HG02571 (cell line): Measurements from ENCODE around the gene DEPP1.
A peak's percentile ranks its signal among the peaks of the same experiment; 100 is the strongest.

Experiments
- ATAC-seq: cut with Tn5 transposase; IDR thresholded peaks from one replicate; pipeline ENCODE4 v1.9.1; 2021; ENCODE audit warnings: mild to moderate bottlenecking, moderate library complexity; ENCODE audit not compliant: unreplicated experiment

The DEPP1 gene

DNA sequence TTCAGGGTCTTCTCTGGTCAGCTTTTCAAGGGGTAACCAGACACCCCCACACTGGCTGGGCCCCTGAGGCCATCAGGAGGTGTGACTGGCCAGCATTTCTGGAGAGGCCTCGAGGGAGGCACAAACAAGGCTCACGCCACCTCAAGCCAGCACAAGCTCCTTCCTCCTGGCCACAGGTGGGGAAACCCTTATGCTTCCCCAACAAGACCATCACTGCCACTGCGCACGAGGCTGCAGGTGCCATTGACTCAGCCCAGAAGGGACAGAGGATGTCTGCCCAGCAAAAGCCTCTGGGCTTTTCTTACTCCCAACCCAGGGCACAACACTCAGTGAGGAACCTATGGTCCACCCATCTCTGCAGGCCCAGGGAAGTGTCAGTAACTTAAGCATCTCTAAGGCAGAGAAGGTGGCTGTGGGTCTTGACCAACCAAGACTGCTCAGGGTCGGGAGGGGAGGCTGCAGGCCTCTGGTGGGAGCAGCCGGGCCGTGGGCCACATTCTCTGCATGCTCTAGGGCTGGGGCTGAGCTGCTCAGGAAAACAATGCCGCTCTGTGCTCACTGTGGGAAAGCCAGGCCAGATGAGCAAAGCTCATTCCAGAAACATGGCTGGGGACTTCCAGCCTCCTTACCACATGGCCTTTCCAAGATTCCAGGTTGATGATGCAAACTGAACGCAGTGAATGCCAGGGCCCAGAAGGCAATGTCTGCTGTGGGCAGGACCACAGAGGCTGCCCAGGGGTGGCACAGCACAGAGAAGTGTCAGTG is 43.2 kb downstream of the DEPP1 start:
- no peak for ATAC-seq

DNA sequence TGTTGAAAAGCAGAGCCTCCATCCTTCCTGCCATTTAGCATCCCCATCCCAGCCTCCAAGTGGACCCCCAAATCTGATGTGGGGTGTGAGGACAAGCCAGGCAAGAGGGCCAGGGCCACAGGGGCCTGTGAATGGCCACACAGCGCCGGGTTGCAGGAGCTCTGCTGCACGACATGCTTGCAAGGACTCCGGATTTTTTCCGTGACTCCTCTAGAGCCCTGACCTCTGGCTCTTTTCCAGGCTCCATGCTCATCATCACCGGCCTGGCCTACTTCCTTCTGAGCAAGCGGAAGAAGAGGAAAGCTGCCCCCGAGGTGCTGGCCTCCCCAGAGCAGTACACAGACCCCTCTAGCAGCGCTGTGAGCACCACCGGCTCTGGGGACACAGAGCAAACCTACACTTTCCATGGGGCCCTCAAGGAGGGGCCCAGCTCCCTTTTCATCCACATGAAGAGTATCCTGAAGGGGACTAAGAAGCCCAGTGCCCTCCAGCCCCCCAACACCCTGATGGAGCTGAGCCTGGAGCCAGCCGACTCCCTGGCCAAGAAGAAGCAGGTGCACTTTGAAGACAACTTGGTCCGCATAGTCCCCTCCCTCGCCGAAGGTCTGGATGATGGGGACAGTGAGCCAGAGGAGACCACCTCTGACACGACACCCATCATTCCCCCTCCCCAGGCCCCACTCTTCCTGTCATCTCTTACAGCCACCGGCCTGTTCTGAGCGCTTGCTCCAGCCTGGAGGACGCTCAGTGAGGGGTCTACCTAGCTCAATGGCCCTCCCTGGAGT is 44.0 kb downstream of the DEPP1 start:
- ATAC-seq, result no peak

DNA sequence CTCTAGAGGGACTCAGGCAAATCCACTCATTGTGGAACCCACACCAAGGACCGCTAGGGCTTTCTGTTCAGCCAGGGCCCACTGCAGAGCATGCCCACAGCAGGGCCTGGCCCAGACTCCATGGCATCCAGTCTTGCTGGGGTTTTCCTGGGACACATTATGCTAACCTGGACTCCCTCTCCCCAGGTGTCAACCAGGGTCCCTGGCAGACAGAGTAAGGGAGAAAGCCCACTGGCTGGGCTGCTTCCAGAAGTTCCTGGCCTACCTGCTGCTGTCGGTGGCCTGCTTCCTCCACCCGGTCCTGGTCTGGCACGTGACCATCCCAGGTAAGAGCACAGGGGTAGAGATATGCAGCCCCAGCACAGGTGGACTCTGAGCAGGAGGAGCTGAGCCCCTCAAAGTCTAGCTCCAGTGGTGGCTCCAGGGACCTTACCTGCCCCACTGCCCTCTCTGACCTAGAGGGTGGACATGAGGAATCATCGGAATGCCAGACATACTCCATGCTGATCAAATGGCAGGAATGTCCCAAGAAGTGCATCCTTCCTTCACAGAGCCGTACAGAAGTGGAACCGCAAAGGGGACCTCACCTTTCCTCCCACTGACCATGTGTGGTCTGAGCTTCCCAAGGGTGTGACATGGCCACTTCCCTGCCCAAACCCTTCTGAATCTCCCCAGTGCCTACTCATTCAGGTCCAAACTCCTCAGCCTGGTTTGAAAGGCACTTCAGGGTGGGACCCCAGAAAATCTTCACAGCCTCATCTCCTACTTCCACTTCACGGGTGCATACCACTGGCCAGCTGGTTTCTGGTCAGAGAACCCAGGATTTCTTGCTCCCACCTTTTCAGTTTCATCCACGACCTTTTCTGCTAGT is 44.9 kb downstream of the DEPP1 start:
- ATAC-seq, result no peak

DNA sequence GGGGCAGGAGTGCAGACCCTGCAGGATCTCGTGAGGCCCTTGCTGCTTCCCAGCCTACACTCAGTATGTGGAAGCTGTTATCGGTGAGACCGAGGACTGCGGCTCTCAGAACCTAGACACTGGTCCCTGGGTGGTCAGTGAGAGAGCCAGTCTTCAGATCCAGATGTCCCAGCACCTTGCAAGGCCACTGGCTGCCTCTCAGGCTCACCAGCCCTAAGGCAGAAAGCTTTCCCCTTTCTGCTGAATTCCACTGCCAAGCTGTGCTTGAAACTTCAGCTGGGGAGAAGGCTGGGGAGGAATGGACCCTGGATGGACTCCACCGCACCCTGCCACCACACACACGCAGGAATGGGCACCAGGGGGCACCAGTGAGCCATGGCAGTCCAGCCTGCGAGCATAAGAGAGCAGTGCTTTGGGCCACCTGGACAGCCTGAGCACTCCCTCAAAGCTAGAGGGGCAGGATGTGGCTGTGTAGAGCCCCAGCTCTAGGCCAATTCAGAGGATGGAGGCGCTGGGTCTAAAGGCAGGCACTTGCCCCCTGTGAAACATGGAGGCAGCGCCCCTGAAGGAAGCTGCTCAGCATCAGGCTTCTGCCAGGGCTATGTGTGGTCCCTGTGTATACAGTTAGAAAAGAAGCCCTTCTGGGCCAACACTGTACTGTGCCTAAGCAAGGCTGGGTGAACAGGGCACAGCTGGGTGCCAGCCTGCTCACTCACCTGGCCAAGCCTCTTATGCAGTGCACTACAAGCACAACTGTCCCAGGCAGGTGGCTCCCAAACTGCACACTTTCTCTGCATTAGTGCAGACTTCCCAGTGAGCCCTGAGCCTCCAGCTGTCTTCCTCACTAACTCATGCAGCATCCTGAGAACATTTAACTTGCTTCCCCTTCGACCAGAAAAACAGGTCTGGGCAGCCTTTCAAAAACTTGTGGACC is 45.8 kb downstream of the DEPP1 start:
- ATAC-seq, result peak; percentile 88

DNA sequence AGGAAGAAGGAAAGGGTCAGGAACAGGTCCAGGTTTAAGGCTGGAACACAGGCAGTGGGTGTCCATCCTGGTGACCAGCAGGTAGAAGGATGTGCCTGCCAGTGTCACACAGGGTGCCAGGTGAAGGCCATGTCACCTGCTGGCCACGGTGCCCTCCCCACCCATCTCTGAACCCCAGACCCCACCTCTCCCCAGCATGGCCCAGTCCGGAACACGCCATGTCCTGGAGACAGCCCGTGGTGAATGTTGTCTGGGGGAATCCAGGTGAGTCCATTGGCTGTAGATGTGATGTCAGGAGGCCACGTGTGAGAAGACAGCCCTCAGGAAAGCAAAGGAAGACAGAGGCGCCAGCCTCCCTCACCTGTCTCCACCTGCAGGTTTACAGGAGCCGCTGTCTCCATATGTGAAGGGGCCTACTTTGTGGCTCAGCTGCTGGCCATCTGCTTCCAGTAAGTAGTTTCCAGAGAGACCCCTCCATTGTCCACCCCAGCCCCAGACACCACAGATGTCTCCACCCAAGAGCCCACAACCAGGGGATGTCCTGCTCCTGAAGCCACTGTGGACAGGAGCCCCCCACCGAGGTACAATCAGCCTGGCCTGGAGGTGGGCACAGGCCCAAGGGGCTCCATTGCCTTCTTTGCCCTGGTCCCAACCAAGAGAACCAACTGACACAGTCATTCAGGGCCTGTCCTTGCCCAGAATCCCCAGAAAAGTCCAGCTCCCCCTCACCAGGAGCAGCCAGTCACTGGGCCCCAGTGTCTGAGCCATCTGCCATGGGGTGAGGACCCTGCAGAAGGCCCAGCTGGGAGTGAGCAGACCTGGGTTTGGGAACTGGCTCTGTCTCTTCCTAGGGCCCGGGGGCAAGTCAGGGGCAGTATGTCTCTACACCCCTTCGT is 46.7 kb downstream of the DEPP1 start:
- ATAC-seq, result no peak

DNA sequence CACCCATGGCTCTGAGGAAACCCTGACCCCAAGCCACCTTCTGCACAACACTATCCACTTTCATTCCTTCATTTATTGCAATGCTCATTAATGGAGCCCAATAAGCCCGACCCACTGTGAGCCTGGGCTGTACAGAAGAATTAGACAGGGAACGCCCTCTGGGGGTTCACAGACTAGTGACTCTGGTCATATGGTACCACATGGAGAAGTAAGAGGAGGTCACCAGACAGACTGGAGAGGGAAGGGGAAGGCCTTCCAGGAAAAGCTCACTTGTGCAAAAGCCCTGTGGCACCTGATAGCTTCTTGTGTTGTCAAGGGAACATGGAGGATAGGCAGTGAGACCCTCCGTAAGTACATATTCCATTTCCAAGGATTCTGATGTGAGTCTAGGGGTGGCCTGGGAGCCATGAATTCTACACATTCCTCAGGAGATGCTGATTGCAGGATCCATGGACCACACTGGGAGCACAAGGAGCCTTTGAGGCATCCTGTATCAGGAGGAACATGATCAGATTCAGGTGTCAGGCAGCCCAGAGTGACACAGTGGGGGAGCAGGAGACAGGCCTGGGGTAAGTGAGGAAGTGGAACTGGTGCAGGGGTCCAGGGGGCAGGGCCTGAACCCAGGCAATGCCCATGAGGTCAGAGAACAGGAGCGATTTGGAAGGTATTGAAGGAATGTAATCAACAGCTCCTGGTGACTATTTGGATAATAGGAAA is 47.5 kb downstream of the DEPP1 start:
- no peak for ATAC-seq

DNA sequence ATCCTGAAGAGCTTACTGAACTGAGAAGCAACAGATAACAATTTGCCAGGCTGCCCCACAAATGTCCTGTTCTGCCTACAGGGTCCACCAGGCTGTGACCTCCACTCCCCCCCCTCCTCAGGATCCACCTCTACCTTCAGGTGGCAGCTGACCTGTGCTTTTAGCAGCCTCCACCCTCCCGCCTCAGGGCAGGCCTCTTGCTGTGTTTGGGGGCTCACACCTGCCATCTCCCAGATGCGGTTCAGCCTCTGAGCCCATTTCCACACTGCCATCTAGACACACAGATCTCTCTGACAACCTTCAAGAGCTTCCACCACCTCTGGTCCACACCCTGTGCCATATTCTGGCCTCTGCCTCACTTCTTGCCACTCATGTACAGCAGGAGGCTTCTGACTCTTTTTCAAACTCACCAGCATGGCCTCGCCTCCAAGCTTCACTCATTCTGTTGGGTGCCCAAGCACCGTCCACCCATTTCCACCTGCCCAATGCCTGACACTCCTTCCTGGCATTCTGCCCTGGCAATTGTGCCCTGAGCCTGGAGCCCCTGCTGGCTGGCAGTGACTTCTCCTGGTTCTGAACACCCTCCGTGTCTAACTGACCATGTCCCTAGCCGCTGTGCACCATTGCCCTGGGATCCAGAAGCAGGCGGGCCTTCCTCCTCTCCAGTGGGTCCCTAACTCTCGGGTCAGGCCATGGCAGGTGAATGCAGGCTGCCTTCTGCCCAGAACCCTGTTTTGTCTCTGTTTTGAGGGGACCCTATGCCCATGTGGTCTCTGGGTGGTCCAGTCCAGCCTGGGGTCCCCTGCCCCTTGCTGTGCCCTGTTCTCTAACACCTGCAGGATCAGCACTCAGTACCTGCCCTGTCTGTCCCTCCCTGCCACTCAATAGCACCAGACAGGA is 49.0 kb downstream of the DEPP1 start:
- no peak for ATAC-seq

DNA sequence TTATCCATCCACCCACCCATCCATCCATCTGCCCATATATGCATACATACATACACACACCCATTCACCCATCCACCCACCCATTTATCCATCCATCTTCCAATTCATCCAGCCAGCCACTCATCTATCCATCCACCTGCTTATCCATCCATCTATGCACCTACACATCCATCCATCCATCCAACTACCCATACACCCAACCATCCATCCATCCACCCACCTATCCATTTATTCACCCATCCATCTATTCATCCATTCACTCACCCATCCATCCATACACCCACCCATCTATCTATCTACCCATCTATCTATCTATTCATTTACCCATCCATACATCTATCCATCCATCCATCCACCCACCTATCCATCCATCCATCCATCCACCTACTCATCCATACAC is 50.1 kb downstream of the DEPP1 start:
- ATAC-seq, result no peak

DNA sequence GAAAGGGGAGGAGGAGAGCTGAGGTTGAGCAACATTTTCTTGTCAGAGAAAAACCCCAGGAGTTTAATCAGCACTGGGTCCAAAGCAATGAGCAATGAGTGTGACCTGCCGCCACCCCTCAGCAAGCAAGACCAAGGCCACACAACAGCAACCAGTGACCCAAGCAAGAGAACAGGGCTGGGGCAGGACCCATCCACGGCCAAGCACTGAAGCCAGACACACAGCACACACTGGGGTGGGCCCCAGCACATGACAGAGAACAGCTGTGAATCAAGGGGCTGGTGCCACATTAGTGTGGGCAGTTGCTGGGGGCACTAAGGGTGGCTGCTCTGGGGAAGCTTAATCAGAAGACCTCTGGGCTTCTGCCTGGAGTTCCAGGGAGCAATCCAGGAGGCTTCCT is 51.3 kb downstream of the DEPP1 start:
- ATAC-seq, result no peak

DNA sequence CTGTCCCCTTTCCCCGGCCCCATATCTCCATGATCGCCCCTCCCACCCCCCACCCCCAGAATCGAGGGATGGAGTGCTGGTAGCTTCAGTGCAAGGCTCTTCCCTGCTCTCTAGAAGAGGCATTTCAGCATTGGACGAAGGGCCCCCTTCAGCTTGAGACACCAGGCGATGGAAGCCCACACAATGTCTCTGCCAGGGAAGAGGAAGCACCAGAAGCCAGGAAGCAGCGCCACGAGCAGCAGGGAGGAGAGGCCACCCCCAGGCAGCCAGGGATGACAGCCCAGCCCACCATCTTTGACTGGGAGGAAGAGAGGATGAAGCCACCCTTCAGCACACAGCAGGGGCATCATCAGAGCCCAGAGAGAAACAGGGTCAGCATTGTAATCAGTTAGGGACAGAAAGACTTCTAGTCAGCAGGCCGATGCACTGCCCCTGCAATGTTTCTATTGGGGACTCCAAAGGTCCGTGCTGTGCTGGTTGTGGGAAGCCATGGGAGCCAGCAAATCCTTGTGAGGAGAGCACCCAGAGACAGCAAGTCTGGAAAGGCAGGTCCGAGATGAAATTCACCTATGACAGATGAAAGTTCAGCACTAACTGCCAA is 51.8 kb downstream of the DEPP1 start:
- no peak for ATAC-seq
